ENCODE measurements around the gene OR5C1. TPM values are rescaled to one million over a fixed set of nuclear protein-coding genes. Genes with fewer than 3 reads are reported as not detected.
"Not testable (repeated sequence)": the region's sequence is repeated elsewhere in the genome, so short reads cannot be mapped to it uniquely, and the experiment has no call there.

OR5C1 gene
- total and polyA plus RNA-seq, 4 donors = not detected

DNA sequence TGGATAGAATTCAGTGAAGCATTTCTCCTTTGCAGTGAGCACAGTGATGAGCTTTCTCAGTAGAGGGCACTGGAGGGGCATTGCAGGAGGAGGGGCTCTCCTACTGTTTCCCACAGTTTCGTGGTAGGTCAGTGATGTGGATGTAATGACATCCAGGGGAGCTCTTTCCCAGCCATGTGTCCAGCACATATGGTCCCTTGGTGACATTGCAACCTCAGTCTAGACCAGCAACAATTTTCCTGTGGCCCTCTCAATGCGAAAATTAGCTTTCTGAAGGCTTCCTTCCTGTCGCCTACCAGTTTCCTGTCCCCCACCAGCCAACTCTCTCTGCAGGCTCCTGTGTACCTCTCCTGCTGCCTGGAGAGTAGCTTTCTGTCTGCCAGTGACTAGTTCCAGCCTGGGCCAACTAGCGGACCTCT is 46.6 kb downstream of the OR5C1 start:
- 60 to 69% methylated on average over 4 of the region's 4 CpGs for WGBS, 2 donors

DNA sequence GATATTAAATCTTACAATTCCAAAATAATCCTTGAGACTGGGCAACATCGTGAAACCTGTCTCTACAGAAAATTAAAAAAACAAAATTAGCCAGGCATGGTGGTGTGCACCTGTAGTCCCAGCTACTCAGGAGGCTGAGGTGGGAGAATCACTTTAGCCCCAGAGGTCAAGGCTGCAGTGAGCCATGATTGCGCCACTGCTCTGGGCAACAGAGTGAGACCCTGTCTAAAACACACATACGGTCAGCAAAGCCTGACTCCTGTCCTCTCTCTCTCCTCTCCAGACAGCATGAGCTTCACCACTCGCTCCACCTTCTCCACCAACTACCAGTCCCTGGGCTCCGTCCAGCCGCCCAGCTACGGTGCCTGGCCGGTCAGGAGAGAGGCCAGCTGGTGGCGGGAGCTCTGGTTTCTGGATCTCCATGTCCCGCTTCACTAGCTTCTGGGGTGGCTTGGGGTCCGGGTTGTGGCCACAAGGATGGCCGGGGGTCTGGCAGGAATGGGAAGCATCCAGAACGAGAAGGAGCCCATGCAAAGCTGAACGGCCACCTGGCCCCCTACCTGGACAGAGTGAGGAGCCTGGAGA is 48.6 kb downstream of the OR5C1 start:
- Histone ChIP-seq H3K27me3 (ENCODE audit: control insufficient read depth in 1 of 2, insufficient read depth in 2 of 2, low read length in 1 of 2) (no peaks in the 10 kb centered on the region), H3K4me3 (ENCODE audit: low read length in 2 of 2) (no peak overlapping the region), H3K36me3 (ENCODE audit: control insufficient read depth in 1 of 2, insufficient read depth in 2 of 2, low read length in 1 of 2) (no peaks in the 10 kb centered on the region), H3K9me3 (ENCODE audit: control insufficient read depth, low read length) (no peaks in the 10 kb centered on the region), H3K27ac (ENCODE audit: low read depth in 1 of 2, low read length in 2 of 2) (no peak overlapping the region), H3K4me1 (ENCODE audit: control insufficient read depth in 1 of 2, insufficient read depth in 2 of 2, low read length in 2 of 2) (no peaks in the 10 kb centered on the region)
- intact Hi-C loops (cut with DNase I) = no loop called here
- WGBS, 2 donors = 92 to 94% methylated on average over 14 of the region's 14 CpGs
- DNase-seq (peak in 1 of 2 donors; percentile 51), ATAC-seq (ENCODE audit: low FRiP score) (no peak)

More for the DNA sequence above, 46.6 kb downstream of the OR5C1 start:
- DNase-seq = peak in 1 of 2 donors; percentile 26
- H3K9me3 ChIP-seq (ENCODE audit: control insufficient read depth, low read length) = no peaks in the 10 kb centered on the region
- H3K27ac ChIP-seq (ENCODE audit: low read depth in 1 of 2, low read length in 2 of 2) = no peak overlapping the region
- H3K4me3 ChIP-seq (ENCODE audit: low read length in 2 of 2) = no peak overlapping the region
- no peaks in the 10 kb centered on the region for H3K4me1 ChIP-seq (ENCODE audit: control insufficient read depth in 1 of 2, insufficient read depth in 2 of 2, low read length in 2 of 2)
- no peak for ATAC-seq (ENCODE audit: low FRiP score)
- no peaks in the 10 kb centered on the region for H3K36me3 ChIP-seq (ENCODE audit: control insufficient read depth in 1 of 2, insufficient read depth in 2 of 2, low read length in 1 of 2)
- intact Hi-C loops (cut with DNase I) = no loop called here
- H3K27me3 ChIP-seq (ENCODE audit: control insufficient read depth in 1 of 2, insufficient read depth in 2 of 2, low read length in 1 of 2) = no peaks in the 10 kb centered on the region

DNA sequence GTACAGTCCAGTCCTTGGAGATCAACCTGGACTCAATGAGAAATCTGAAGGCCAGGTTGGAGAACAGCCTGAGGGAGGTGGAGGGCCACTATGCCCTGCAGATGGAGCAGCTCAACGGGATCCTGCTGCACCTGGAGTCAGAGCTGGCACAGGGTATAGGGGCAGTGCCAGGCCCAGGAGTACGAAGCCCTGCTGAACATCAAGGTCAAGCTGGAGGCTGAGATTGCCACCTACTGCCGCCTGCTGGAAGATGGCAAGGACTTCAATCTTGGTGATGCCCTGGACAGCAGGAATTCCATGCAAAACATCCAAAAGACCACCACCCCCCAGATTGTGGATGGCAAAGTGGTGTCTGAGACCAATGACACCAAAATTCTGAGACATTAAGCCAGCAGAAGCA is 49.7 kb downstream of the OR5C1 start:
- DNase-seq; H3K27ac ChIP-seq (ENCODE audit: low read depth in 1 of 2, low read length in 2 of 2); intact Hi-C loops (cut with DNase I); ATAC-seq (ENCODE audit: low FRiP score); H3K9me3 ChIP-seq (ENCODE audit: control insufficient read depth, low read length); H3K36me3 ChIP-seq (ENCODE audit: control insufficient read depth in 1 of 2, insufficient read depth in 2 of 2, low read length in 1 of 2); H3K4me1 ChIP-seq (ENCODE audit: control insufficient read depth in 1 of 2, insufficient read depth in 2 of 2, low read length in 2 of 2); H3K27me3 ChIP-seq (ENCODE audit: control insufficient read depth in 1 of 2, insufficient read depth in 2 of 2, low read length in 1 of 2); H3K4me3 ChIP-seq (ENCODE audit: low read length in 2 of 2): not testable (repeated sequence)
- 79 to 81% methylated on average over 3 of the region's 3 CpGs for WGBS, 2 donors

Other genes with a start within 250 kb of the OR5C1 start
- not detected for gene OR1N2, start 235.8 kb upstream of the OR5C1 start, total RNA-seq
- not detected for gene OR1N2, start 235.8 kb upstream of the OR5C1 start, polyA plus RNA-seq
- gene OR1L8, start 205.5 kb upstream of the OR5C1 start, total RNA-seq = not detected
- not detected for gene OR1L8, start 205.5 kb upstream of the OR5C1 start, polyA plus RNA-seq
- not detected for gene OR1Q1, start 174.2 kb upstream of the OR5C1 start, total RNA-seq
- not detected for gene OR1Q1, start 174.2 kb upstream of the OR5C1 start, polyA plus RNA-seq
- gene OR1B1, start 131.3 kb upstream of the OR5C1 start, total RNA-seq = not detected
- not detected for gene OR1B1, start 131.3 kb upstream of the OR5C1 start, polyA plus RNA-seq
- not detected for gene OR1L1, start 127.2 kb upstream of the OR5C1 start, total RNA-seq
- gene OR1L1, start 127.2 kb upstream of the OR5C1 start, polyA plus RNA-seq = not detected
- gene OR1L3, start 113.8 kb upstream of the OR5C1 start, total RNA-seq = not detected
- gene OR1L3, start 113.8 kb upstream of the OR5C1 start, polyA plus RNA-seq = not detected
- gene OR1L4, start 64.9 kb upstream of the OR5C1 start, total RNA-seq = not detected
- not detected for gene OR1L4, start 64.9 kb upstream of the OR5C1 start, polyA plus RNA-seq
- not detected for gene OR1L6, start 46.6 kb upstream of the OR5C1 start, total RNA-seq
- gene OR1L6, start 46.6 kb upstream of the OR5C1 start, polyA plus RNA-seq = not detected
- not detected for gene OR1K1, start 11.2 kb downstream of the OR5C1 start, total RNA-seq
- gene OR1K1, start 11.2 kb downstream of the OR5C1 start, polyA plus RNA-seq = not detected
- gene PDCL, start 39.7 kb downstream of the OR5C1 start, total RNA-seq = 10 to 100 TPM; 18.7 to 23.1 TPM
- gene PDCL, start 39.7 kb downstream of the OR5C1 start, polyA plus RNA-seq = 10 to 100 TPM; 11.2 to 16.7 TPM
- 10 to 100 TPM; 52.7 to 54.1 TPM for gene RC3H2, start 116.4 kb downstream of the OR5C1 start, total RNA-seq
- gene RC3H2, start 116.4 kb downstream of the OR5C1 start, polyA plus RNA-seq = 10 to 100 TPM; 10.8 to 14.9 TPM
- 1 to 10 TPM; 8.4 to 9.0 TPM for gene ZBTB6, start 124.4 kb downstream of the OR5C1 start, total RNA-seq
- gene ZBTB6, start 124.4 kb downstream of the OR5C1 start, polyA plus RNA-seq = 1 to 10 TPM; 4.1 to 4.8 TPM
- gene ZBTB26, start 142.6 kb downstream of the OR5C1 start, total RNA-seq = 1 to 10 TPM; 5.8 to 9.3 TPM
- 1 to 10 TPM; 4.3 to 4.9 TPM for gene ZBTB26, start 142.6 kb downstream of the OR5C1 start, polyA plus RNA-seq
- gene RABGAP1, start 152.1 kb downstream of the OR5C1 start, total RNA-seq = 100 to 1,000 TPM in 1 of 2 donors, 10 to 100 TPM in 1; 95.6 to 100 TPM
- 10 to 100 TPM; 30.8 to 43.9 TPM for gene RABGAP1, start 152.1 kb downstream of the OR5C1 start, polyA plus RNA-seq
- gene GPR21, start 244.7 kb downstream of the OR5C1 start, total RNA-seq = 10 to 100 TPM in 1 of 2 donors, 1 to 10 TPM in 1; 8.8 to 13.9 TPM
- 1 to 10 TPM in 1 of 2 donors, under 1 TPM in 1; 0.50 to 3.8 TPM for gene GPR21, start 244.7 kb downstream of the OR5C1 start, polyA plus RNA-seq